LNCAP (cell line): Measurements from ENCODE around the gene SLC35D2.

Experiments
- TF ChIP-seq, protein P1 (sequence below): fragments of 450-650 bp; IDR thresholded peaks from 2 replicates; pipeline ENCODE4 v1.5.1; 2017; ENCODE audit warnings: mild to moderate bottlenecking

Gene SLC35D2

GRCh38 chr9:96274939-96275338 lies 108.6 kb downstream of the SLC35D2 start:
- TF ChIP-seq, protein P1, sequence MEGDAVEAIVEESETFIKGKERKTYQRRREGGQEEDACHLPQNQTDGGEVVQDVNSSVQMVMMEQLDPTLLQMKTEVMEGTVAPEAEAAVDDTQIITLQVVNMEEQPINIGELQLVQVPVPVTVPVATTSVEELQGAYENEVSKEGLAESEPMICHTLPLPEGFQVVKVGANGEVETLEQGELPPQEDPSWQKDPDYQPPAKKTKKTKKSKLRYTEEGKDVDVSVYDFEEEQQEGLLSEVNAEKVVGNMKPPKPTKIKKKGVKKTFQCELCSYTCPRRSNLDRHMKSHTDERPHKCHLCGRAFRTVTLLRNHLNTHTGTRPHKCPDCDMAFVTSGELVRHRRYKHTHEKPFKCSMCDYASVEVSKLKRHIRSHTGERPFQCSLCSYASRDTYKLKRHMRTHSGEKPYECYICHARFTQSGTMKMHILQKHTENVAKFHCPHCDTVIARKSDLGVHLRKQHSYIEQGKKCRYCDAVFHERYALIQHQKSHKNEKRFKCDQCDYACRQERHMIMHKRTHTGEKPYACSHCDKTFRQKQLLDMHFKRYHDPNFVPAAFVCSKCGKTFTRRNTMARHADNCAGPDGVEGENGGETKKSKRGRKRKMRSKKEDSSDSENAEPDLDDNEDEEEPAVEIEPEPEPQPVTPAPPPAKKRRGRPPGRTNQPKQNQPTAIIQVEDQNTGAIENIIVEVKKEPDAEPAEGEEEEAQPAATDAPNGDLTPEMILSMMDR: no peak
